ENCODE measurements around the gene GGCX.

DNA sequence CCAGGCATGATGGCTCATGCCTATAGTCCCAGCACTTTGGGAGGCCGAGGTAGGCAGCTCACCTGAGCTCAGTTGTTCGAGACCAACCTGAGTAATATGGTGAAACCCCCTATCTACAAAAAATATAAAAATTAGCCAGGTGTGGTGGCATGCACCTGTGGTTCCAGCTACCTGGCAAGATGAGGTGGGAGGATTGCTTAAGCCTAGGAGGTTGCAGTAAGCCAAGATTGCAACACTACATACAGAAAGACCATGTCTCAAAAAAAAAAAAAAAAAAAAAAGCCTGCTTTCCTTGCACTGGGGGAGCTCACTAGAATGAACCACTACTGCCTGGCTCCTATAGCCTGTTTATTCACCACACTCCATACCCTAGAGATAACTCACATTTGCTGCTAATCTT, 29.7 kb downstream of the GGCX start:
- TF ChIP-seq POLR2AphosphoS5 (IDR thresholded peaks at IDR 0.05; ENCODE audit: low read depth, low read length): no peak
- no peak for TF ChIP-seq TAF1 (IDR thresholded peaks at IDR 0.05; ENCODE audit: borderline replicate concordance, low read depth, low read length)
